HG03575 (cell line): ENCODE measurements around the gene NEB.

Experiments used
- ATAC-seq: cut with Tn5 transposase; IDR thresholded peaks from one replicate; pipeline ENCODE4 v1.9.1; 2021; ENCODE audit not compliant: unreplicated experiment, insufficient number of reproducible peaks, low FRiP score; ENCODE audit errors: extremely low read depth

The NEB gene

DNA sequence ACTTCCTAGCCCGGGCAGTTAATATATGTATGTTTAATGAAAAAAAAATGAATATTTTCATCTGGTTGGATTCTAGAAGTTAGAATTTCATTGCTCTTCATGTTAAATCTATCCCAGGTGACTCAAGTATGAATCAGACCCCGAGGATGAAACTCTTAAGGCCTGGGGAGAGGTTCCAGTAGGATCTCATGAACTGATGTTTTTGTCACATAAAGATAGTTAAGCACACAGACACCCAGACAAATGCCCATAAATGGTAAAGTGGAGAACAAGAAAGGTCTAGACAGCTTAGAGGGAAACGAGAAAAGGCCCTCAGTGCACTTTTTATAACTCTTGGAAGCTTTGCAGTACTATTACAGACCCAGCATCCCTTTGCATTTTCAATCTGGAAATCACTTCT lies 210.4 kb downstream of the NEB start:
- no peak for ATAC-seq

DNA sequence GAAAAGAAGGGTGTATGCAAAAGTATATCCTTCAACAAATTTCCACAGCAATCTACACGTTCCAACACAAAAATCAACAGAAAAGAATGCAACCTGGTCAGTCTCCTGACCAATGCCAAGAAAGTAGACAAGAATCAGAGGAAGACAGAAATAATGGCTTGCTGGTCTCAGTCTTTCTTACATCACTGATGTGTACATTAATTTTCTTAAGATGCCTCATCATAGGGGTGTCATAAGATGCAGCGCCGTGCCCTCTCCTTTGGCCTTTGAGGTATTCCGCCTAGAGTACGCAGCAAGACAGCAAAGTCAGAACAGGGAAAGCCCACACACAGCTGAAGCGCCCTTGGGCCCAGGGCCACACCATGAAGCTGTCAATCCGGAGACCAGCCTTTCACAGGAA lies 211.7 kb downstream of the NEB start:
- ATAC-seq = no peak

DNA sequence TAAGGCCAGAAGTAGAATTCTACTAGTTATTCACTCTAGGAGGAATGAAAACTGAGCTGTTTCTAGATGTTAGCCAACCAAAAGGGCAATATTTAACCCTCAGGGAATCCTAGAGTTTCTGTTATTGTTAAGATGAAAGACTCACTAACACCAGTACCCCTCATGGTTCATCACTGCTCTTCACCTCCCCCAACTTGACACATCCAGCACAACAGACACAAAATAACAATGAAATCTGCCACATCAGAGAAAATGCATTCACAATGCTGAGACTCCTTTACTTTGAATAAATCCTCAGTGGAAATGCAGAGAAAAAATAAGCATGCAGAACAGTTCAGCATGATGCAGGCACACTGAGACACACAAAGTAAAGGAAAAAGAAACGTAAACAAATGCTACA lies 213.3 kb downstream of the NEB start:
- ATAC-seq = no peak

DNA sequence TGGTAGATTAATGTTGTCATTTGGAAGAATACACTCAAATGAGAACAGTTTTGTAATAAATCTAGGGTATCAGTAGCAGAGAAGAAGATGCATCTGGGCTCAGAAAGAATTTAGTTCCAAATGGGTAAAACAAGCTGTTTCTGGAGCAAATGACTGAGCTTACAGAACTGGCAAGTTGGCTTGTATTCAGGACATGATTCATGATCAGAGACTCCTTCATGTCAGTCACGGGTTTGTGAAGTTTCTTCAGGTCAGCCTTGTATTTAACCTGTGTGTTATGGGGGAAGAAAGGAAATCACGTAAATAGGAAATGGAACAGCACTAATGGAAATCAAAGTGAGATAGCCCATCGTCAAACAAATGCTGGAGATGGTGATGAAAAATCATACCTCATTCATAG lies 215.5 kb downstream of the NEB start:
- ATAC-seq = no peak

DNA sequence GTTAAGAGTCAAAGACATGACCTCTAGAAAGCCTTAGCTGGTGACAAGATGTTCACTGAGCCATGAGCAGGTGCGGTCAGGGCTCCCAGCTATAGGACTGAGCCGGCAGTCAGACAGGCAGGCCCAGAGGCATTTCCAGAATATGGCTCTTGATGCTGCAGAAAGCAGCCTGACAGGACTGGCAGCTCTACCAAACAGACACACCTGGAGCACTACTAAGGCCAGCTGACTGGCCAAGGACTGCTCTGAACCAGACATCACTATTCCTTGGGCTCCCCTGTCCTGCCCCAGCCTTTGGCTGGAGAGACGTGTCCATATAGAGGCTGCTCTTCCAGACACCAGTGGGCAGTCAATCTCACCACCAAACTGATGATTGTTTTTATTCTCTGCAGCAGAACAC lies 225.8 kb downstream of the NEB start:
- ATAC-seq = no peak

DNA sequence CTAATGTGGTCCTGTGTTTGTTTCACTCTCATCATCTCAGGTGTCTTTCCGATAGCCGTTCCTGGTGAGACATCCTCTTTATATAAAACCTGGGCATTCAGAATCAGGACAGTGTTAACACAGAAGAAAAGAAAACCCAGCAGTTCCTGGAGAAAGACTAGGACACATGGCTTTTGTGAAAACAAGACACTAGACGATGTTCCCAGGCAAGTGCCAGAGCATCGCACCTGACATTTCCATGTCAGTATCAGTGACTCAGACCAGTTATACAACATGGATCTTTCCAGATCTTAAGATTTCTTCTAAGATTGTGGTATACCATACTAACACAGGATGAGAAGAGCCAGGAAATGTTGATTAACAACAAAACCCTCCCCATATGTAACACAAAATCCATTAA lies 228.1 kb downstream of the NEB start:
- ATAC-seq = no peak

DNA sequence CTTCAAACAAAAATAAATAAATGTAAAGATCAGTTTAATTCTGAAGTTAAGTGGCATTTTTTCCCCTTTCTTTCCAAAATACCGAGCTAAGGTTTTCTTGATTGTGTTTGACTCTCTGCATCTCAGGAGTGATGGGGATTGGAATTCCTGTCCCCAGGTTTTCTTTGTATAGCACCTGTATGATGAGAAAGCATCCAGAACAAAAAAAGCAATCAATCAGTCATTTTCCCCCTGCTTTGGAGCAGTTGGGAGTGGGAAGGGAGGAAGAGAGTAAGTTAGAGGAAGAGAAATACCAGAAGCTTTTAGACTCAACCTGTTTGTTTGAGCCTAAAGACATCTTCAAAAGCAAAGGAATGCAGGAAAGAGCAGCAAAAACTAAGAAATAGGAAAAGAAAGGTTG lies 236.1 kb downstream of the NEB start:
- no peak for ATAC-seq

DNA sequence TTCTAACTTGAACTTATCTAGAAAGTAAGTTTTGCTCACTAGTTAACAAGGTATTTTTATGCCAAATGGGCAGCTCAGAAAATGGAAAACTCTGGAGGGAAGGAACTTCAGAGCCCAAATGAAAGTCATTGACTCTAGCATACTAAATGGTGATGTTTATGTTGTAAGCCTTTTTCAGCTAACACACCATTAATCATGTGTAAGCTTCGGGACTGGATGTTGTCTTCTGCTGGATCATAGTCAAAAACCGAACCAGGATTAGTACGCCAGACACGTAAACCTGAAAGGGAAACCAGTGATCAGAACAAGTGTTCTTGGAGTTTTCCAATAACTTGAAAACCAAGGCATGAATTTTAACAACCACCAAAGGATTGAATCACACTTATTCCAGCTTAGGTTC lies 242.8 kb downstream of the NEB start:
- ATAC-seq = no peak

DNA sequence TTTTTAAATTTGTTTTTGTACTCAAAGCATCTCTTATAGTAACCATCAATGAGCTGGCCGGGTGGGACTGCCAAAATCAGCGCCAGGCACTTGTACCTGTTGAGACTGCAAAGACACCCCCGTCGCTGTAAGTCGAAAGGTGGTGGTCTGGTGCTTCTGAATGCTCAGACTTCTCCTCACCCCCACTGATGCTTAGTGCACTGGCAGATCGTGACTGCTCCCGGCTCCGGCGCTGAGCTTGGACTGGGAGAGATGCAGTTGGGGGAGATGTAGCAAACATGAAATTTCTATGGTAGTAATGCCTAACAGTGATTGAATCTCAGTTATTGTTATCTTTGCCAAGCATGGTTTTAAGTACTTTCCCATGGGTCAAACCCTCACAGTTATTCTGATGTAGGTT lies 244.0 kb downstream of the NEB start:
- no peak for ATAC-seq

DNA sequence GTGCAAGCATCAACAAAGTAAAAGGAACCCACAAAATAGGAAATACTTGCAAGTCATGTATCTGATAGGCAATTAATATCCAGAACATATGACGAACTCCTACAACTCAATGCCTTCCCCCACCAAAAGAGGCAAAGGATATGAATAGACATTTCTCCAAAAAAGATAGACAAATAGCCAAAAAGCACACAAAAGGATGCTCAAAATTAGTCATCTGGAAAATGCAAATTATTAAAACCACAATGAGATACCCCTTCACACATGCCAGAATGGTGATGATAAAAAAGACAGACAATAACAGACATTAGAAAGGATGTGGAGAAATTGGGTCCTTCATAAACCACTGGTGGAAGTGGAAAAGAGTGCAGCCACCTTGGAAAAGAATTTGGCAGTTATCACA lies 248.2 kb downstream of the NEB start:
- no peak for ATAC-seq

DNA sequence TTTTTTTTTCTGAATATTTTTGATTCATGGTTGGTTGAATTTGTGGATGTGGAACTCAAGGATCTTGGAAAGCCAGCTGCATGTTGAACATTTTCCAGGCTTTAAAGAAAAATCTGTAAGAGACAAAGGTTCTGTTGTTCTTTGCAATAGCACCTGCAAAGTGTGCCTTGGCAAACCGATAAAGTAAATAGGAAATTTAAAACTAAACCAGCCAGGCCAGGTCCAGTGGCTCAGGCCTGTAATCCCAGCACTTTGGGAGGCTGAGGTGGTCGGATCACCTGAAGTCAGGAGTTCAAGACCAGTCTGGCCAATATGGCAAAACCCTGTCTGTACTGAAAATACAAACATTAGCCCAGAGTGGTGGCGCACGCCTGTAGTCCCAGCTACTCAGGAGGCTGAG lies 250.2 kb downstream of the NEB start:
- ATAC-seq = no peak

DNA sequence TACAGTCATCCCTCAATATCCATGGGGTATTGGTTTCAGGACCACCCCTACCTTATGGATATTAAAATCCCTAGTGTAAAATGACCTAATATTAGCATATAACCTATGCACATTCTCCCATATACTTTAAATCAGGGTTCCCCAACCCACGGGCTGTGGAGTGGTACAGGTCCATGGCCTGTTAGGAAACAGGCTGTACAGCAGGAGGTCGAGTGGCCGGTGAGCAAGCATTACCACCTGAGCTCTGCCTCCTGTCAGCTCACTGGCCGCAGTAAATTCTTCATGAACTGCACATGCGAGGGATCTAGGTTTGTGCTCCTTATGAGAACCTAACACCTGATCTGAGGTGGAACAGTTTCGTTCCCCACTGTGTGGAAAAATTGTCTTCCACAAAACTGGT lies 250.7 kb downstream of the NEB start:
- ATAC-seq = no peak

DNA sequence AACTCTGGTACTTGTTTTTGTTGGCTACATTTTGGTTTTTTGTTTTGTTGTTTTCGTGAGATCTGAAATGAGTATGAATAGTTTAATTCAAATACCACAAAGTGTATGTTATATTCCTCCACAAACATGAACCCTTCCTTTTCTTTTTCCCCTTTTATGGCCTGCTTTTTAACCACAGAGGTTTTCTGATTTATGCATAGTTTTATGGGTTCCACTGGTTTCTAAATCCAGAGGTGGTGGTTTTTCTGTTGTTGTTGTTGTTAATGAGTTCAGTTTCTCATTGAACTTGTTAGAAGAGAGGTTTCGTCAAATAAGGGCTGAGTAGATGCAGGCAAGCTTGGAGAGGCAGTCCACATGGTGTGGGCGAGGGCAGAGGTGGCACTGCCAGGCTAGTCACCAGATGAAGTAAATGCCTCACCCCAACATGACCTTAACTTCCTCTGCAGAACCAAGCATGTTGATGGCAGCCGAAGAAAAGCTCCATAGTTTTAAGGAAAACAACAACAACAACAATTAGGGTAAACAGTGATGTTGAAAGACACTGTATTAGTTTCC lies 252.0 kb downstream of the NEB start:
- no peak for ATAC-seq

DNA sequence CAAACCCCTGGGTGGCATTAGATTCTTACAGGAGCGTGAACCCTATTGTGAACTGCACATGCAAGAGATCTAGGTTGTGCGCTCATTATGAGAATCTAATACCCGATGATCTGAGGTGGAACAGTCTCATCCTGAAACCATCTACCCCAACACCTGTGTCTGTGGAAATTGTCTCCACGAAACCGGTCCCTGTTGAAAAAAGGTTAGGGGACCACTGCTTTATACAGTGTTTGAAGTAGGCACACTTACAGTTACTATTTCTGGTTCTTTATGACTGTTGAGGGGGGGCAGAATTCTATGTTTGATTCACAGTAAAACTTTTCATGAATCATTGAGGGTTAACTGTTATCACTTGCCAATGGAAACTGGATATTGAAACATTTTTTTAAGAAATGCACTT lies 252.5 kb downstream of the NEB start:
- no peak for ATAC-seq

DNA sequence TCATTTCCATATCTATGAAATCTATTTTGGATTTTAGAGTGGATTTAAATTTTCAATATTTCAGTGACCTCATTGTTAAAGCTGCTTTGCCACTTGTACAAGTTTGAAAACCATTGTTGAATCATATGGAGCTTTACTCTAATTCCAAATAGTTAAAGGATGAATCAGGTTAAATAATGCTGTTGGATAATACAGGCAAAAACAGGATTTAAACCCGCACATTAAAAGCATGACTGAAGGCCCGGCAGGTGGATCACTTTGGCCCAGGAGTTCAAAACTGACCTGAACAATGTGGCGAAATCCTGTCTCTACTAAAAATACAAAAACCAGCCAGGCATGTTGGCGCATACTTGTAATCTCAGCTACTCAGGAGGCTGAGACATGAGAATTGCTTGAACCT lies 256.3 kb downstream of the NEB start:
- no peak for ATAC-seq

DNA sequence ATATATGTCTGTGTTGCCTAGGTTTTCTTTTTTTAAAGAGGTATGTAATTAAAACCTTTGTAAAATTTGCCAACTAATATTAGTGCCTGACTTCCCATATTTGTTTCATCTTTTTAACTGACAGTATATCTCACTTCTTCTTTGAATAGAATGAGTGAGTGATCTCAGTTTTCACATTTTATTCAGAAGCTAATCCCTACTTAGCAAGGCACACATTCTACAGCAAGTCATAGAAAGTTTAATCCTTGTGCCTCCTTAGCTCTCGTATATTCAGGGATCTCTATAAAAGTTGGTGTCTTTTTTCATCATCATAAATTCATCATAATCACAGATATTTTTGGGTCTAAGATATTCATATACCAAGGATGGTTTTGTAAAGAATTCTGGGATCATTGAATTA lies 258.0 kb downstream of the NEB start:
- ATAC-seq = no peak

DNA sequence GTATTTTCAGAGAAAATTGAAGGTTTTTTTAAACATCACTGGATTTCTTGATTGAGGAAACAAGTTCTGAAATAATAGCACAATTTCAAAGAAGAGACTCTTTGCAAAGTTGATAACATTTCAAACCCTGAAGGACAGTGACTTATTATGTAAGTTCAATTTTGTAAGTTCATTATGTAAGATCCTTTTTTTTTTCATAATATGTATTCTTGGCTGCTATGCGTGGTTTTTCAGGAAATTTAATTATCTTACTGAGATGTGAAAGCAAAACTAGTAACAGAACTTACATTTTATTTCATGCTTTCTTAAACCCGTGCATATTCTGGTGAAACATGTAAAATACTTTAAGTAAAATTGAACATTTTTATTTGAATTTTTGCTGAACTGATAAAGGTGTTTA lies 259.2 kb downstream of the NEB start:
- no peak for ATAC-seq

DNA sequence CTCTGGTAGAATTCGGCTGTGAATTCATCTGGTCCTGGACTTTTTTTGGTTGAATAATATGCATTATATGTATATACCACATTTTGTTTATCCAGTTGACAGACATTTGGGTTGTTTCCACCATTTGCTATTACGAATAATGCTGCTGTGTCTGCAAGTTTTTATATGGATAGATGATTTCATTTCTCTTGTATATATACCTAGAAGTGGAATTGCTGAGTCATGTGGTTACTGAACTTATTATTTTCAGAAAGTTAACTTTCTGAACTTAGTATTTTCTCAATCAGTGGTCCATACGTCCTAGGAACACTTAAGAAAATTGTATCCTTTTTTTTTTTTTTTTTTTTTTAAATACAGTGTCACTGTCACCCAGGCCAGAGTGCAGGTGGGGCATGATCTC lies 261.3 kb downstream of the NEB start:
- no peak for ATAC-seq

DNA sequence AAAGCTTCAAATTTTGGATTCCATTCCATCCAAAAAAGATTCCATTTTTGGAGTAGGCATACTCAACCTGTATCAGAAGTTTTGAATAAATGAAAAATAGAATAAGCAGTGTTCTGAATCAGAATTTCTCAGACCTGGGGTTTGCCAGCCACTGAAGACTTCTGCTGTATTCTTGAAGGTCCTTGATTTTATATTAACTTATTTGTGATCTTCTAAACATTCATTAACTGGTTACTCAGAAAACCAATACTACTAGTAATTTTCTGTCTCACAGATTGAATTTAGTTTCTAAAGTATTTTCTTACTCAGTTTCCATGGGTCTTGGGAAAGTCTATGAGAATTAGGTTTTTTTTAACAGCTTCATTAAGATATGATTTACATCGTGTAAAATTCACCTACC lies 263.7 kb downstream of the NEB start:
- ATAC-seq = no peak

DNA sequence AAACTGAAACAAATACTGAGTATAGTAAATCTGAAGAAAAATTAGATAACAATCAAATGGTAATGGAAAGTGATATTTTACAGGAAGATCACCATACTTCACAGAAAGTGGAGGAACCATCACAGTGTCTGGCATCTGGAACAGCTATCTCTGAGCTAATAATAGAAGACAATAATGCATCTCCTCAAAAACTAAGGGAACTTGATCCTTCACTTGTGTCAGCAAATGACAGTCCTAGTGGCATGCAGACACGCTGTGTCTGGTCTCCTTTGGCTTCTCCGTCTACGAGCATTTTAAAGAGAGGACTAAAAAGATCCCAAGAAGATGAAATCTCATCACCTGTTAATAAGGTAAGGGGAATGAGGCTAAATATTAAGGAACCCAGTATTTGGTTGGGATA lies 268.5 kb downstream of the NEB start:
- no peak for ATAC-seq

DNA sequence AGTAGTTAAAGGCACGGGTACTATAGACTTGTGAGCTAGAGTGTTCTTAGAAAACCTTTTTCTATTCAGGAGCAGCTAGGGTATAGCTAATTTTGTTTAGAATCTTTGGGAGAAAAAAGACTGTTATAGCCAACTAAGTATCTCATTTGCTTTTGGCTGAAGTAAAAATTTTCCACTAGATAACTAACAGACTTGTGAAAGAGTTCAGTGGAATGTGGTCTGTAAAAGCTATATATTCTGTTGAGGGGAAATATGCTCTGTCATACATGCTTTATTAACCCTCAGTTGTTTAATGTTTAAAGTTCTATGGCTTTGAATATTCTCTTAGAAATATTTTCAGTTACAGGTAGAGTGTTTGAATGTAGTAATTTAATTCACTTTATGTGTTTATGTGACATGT lies 274.9 kb downstream of the NEB start:
- no peak for ATAC-seq

DNA sequence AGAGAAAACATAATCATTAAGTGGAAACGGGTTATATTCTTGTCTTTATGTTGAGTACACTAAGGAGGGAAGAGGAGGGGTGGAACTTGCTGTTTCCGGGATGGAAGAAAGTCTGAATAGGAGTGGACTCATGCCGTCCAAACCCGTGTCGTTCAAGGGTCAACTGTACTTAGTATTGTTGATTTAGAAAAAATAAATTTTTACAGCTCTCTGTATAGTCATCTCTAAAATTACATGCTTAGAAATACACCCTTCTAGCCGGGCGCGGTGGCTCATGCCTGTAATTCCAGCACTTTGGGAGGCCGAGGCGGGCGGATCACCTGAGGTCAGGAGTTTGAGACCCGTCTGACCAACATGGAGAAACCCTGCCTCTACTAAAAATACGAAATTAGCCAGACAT lies 295.1 kb downstream of the NEB start:
- ATAC-seq = no peak
